ENCODE data around the gene DHRS9.
"Not testable (repeated sequence)": the region's sequence is repeated elsewhere in the genome, so short reads cannot be mapped to it uniquely, and the experiment has no call there.

Gene DHRS9

DNA sequence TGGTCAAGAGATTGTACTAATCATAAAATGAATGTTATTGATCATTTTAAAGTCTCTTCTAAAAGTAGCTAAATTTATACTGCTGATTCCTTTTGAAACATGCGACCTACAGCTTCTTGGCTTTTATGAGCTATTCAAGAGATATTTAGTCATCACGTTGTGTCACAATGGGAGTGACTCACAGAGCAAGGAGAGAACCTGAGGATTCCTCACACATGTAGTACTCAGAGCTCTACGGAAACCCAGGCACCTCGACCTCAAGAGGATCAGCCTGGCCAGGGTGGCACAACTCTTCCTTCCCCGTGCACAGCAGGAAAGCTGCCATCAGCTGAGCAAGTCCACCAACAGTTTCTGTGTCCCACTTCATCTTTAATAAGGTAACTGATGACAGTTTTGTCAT, at the start of gene DHRS9:
Gene DHRS9 (plus strand): TSS at position 223 of the 400 bp plus-strand sequence. CDS start 12,019 bp downstream, outside the sequence.
- peak; percentile 65 for DNase-seq

- DNase-seq, result no peak
These were observed 46.2 kb upstream of the DHRS9 start for GRCh38 chr2:169023161-169023560.

GRCh38 chr2:169026056-169026455, 43.3 kb upstream of the DHRS9 start:
- DNase-seq, result no peak

DNA sequence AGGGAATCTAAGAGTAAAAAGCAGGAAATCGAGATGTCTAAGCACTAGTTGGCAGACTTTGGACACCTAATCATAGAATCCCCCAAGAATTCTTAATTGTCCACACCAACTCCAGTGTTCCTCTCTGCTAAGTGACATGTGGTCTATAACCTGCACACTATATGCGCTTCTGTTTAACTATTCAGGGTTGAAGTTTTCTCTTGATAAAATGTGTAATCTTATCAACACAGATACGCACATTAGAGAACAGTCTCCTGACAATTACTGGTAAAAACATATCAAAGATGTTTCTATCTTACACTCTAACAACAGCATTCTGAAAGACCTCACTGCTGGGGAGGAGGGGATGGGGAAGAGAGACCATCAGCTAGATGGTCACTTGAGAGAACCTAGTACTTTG, 42.1 kb upstream of the DHRS9 start:
- no peak for DNase-seq

DNA sequence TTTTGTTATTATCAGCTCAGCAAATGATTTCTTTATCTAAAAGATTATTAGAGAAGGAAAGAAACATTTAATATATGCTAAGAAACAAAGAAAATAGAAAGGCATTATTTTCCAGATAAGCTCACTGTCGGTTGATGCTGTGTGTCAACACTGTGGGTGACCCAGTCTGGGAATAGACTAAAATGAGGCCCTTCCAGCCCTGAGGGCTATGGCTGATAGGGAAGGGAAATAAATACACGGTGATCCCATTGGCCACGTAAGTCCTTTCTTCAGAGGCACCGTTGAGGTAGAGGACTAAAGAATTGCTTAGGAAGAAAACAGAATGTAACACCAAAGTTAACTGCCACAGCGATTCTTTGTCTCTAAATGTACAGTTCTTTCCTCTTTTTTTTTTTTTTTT, 40.0 kb upstream of the DHRS9 start:
- DNase-seq, result no peak

- no peak for DNase-seq
These were observed 38.2 kb upstream of the DHRS9 start, which contains the start of gene ABCB11 for GRCh38 chr2:169031202-169031601. Gene ABCB11 (minus strand): TSS chr2:169031324. CDS start chr2:169018125, 13,199 bp downstream.

DNA sequence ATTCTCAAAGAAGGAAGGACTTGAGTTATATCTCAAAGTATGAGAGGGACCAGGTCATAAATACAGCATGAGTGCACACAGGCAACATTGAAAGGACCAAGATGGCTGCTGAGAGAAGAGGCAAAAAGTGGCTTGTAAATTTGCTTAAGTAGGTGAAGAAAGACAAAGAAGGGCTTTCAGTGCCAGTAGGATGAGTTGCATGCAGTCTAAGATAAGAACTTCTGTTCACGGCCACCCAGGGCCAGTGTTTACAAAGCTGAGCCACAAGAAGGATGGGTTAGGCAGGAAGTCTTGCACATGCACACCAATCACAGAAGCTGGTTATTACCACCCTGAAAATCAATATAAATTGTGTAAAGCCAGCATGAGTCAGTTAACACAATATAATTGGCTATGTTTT, 35.1 kb upstream of the DHRS9 start:
- DNase-seq, result no peak

DNA sequence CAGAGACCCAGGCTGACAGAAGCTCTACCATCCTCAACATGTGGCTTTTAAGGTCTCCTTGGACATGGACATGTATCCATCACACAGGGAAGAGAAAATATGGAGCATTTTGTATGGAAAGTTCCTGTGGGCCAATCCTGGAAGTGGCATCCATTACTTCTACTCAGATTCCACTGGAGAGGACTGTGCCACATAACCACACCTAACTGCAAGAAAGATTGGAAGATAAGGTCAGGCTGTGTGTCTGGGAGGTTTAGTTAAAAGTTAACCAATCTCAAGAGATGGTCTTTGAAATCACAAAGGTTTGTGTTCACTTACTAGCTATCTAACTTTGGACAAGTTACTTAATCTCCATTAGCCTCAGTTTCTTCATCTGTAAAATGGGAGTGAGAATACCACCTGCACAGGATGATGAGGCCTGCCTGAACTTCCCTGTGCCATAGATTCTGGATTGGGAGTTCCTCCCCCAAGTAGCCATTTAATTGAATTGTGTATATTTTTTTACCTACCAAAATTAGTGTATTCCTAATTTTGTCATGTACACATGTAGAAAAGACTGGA, 34.3 kb upstream of the DHRS9 start:
- DNase-seq, result no peak

DNA sequence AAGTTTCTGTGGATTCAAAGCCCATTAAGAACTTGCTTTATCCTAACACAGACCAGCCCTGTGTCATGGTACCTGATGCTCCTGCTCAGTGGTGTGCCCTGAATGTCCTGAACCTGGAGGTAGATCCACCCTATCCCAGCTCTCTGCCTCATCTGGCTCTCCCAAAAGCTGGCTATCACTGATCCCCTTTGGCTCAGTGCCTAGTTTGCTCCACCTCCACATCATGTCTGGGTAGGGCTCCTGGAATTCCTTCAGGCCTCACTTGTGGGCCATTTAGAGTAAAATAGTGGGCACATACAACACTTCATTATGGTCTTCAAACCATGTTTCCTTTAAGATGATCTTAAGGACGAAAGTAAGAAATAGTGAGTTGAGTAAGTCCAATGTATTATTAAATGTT, 33.5 kb upstream of the DHRS9 start:
- DNase-seq, result no peak

DNA sequence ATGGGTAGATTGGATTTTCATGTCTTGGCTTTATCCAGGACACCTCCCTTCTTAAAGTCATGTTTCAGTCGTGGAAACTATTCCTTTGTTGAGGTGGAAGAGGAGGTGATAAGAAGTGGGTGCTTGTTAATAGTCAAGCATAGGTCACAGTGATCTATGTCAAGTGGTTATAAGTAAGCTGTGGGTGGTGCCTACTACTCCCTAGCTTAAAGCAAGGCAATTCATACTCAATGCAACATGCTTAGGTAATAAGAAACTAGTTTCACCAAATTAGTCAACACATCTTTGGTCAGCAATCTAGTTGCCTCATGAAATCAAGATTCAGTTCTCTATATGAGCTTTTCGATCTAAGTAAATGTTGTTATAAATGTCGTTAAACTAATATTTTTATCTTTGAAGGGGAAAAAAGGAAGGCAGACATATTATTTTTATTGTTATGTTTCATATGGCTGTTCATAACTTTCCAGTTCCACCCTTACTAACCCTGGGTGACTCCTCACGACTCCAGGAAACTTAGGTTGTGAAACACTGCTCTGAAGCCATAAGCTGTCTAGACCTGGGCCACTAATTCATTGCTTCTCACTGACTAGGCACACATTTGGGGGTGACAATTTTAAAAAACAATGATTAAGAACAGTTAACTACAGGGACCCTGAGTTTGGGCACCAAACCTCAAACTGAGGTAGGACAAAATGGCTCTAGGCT, 32.5 kb upstream of the DHRS9 start:
- no peak for DNase-seq

DNA sequence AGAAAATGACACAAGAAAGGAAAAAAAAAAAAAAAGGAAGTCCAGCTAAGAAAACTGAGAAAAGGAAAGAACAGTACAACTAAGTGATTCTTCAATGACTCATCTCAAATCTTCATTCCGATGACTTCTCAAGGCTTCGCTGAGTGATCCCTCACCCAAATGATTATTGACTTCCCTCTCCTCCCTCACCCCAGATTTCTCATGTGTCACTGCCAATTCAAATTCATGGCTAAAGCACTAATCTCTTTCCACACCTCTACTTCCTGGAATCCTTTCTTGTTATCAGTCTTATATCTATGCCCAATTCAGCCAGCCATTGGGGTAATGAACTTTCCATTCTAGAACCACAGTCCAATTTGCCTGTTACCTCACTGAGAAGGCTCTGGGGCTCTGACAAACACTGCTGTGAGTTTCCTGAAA, 31.0 kb upstream of the DHRS9 start:
- DNase-seq, result no peak

DNA sequence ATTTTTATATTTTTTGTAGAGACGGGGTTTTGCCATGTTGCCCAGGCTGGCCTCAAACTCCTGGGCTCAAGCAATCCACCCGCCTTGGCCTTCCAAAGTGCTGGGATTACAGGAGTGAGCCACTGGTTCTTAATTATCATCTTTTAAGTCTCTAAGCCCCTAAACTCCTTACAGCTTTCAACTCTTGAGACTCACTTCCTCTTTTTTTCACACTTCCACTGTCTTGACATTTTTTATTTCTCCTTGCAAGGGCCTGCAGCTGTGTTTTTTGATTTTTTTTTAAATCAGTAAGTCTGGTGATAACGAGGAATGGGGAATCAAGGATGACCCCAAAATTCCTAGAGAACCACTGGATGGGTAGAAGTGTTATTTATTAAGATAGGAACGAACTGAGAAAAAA, 29.7 kb upstream of the DHRS9 start:
- no peak for DNase-seq

DNA sequence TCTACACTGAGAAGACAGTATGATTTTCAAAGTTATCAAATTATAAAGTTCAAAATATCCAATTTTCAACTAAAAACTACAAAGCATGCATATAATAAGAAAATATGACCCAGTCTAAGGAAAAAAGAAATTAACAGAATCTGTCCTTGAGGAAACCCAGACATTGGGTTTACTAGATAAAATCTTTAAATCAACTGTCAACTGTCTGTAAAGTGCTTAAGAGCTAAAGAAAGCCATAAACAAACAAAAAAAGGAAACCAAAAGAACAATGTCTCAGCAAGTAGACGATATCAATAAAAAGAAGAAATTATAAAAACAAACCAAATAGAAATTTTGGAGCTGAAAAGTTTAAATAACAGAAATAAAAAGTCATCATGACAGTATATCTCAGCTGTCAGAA, 27.8 kb upstream of the DHRS9 start:
- DNase-seq, result no peak

DNA sequence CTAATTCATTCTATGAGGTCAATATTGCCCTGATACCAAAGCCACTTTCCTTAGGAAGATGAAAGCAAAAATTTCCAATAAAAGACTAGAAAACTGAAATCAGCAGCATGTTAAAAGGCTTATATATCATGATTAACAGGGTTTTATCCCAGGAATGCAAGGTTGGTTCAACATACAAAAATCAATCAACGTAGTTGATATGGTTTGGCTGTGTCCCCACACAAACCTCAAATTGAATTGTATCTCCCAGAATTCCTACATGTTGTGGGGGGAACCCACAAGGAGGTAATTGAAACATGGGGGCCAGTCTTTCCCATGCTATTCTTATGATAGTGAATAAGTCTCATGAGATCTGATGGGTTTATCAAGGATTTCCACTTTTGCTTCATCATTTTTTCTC, 26.5 kb upstream of the DHRS9 start:
- DNase-seq, result no peak

- no peak for DNase-seq
These were observed 22.8 kb upstream of the DHRS9 start for GRCh38 chr2:169046440-169047151.

GRCh38 chr2:169047256-169048250, 21.8 kb upstream of the DHRS9 start:
- DNase-seq, result no peak

- no peak for DNase-seq
These were observed 20.2 kb upstream of the DHRS9 start for GRCh38 chr2:169049142-169049541.

DNA sequence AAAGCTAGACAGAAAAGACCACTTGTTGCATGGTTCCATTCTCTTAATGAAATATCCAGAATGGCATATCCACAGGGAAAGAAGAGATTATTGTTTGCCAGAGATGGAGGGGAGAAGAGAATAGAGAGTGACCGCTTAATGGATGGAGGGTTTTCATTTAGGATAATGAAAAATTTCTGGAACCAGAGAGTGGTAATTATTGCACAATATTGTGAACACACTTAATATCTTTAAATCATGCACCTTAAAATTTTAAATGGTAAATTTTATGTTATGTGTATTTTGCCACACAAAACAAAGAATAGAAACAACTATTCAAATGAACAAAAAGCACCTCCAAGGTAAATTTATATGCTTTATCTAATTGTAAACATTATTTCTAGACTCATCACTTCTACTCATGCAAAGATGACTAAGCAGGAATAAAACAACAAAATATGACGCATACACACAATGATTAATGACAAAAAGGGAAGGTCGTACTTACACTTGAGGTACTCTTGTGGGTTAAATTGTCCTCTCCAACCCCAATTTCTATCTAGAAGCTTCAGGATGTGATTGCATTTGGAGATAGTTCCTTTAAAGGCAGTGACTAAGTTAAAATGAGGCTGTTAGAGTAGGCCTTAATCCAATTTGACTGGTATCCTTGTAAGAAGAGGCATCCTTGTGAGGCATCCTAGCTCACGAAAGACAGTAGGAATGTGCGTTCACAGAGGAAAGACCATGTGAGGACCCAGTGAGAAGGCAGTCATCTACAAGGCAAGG, 18.7 kb upstream of the DHRS9 start:
- DNase-seq, result no peak

DNA sequence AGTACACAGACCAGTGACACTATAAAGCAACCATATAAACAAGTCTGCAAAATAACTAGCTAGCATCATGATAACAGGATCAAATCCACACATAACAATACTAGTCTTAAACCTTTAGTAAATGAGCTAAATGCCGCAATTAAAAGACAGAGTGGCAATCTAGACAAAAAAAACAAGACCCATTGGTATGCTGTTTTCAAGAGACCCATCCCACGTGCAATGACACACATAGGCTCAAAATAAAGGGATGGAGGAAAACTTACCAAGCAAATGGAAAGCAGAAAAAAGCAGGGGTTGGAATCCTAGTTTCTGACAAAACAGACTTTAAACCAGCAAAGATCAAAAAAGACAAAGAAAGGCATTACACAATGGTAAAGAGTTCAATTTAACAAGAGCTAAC, 14.8 kb upstream of the DHRS9 start:
- not testable (repeated sequence) for DNase-seq

GRCh38 chr2:169064199-169064598, 5.2 kb upstream of the DHRS9 start:
- not testable (repeated sequence) for DNase-seq

- DNase-seq, result no peak
These were observed 3.9 kb upstream of the DHRS9 start for GRCh38 chr2:169065422-169065821.

DNA sequence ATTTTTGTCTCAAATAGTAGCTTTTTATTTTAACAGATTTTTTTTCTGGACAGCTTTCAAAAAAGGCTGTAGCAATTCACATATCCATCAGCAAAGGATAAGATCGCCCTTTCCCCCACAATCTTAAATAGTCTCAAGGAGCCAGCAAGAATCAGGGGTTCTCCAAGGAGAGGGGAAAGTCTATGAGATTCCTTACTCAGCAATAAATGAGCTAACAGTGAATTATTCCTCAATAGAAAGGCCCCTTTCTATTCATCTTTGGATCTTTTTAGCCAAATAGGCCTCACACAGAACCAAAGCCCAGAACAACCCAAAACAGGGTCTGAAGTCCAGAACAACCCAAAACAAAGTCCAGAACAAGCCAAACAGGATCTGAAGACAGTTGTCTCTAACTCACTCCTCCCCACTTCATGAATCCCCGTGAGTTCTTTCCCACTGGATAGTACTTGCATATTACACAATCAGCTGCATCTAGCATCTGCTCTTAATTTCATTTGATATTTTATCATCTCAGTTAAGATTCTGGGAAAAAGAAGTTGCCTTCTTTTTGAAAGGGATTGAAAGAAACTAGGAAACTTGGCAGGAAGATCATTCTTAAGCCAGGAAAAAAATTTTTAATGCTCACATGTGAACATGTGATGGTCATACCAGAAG, 3.4 kb upstream of the DHRS9 start:
- no peak for DNase-seq

All from activated CD4-positive, alpha-beta T cell treated with anti-CD3 and anti-CD28 coated beads for 48 hours (primary cell).